Upper lobe of right lung (tissue), 1 donor: ENCODE results near the gene UCKL1. TPM values are rescaled to one million over a fixed set of nuclear protein-coding genes. Genes with fewer than 3 reads are reported as not detected.
"Not testable (repeated sequence)": the region's sequence is repeated elsewhere in the genome, so short reads cannot be mapped to it uniquely, and the experiment has no call there.

Experiments
- ATAC-seq: fragments of 200-7000 bp; cut with Tn5 transposase; one replicate; pipeline ENCODE4 v1.9.1; 2020; ENCODE audit warnings: mild to moderate bottlenecking, moderate library complexity
- DNase-seq: peaks from one replicate; pipeline ENCODE4 v3.0.0-alpha.2; 2020
- H3K27ac ChIP-seq: fragments of 200-600 bp; one replicate; pipeline ENCODE4 v1.8.0; 2022
- H3K27me3 ChIP-seq: fragments of 200-600 bp; one replicate; pipeline ENCODE4 v1.8.0; 2022; ENCODE audit warnings: mild to moderate bottlenecking
- H3K36me3 ChIP-seq: fragments of 200-600 bp; one replicate; pipeline ENCODE4 v1.8.0; 2022
- H3K4me1 ChIP-seq: fragments of 200-600 bp; one replicate; pipeline ENCODE4 v1.8.0; 2022
- H3K4me3 ChIP-seq: fragments of 200-600 bp; one replicate; pipeline ENCODE4 v1.8.0; 2022; ENCODE audit warnings: mild to moderate bottlenecking
- H3K9me3 ChIP-seq: fragments of 200-600 bp; one replicate; pipeline ENCODE4 v1.8.0; 2022
- intact Hi-C: fragments of 100-400 bp; cut with DNase I; formaldehyde crosslinking; loops from one replicate; pipeline ENCODE4 v1.11.0; 2022
- total RNA-seq: library from RNA; stranded (reverse); fragmentation: NEBNext Ultra II Directional; extraction: Animal tissue kit (Norgen Biotek cat#: 25700); gene quantifications from one replicate; pipeline ENCODE4 v1.2.1, GENCODE V29; 2021
- TF ChIP-seq, protein P1 (sequence below): fragments of 200-600 bp; IDR thresholded peaks from one replicate; pipeline ENCODE4 v1.8.0; 2022; ENCODE audit warnings: antibody characterized with exemption
- donor health status: DM: no; HTN: yes; CAD: no; lungs with severe emphysema.

The UCKL1 gene
- total RNA-seq, 1 donor from 2014 or later, result 38.9 TPM

- H3K36me3 ChIP-seq, result peaks cover 48% of the 10 kb centered on the region
- ATAC-seq, result no peak
These were observed 6.5 kb upstream of the UCKL1 start for GRCh38 chr20:63962426-63963347.

GRCh38 chr20:63961664-63962425 lies 5.6 kb upstream of the UCKL1 start:
- ATAC-seq (no peak), DNase-seq (no peak)
- TF ChIP-seq, protein P1, sequence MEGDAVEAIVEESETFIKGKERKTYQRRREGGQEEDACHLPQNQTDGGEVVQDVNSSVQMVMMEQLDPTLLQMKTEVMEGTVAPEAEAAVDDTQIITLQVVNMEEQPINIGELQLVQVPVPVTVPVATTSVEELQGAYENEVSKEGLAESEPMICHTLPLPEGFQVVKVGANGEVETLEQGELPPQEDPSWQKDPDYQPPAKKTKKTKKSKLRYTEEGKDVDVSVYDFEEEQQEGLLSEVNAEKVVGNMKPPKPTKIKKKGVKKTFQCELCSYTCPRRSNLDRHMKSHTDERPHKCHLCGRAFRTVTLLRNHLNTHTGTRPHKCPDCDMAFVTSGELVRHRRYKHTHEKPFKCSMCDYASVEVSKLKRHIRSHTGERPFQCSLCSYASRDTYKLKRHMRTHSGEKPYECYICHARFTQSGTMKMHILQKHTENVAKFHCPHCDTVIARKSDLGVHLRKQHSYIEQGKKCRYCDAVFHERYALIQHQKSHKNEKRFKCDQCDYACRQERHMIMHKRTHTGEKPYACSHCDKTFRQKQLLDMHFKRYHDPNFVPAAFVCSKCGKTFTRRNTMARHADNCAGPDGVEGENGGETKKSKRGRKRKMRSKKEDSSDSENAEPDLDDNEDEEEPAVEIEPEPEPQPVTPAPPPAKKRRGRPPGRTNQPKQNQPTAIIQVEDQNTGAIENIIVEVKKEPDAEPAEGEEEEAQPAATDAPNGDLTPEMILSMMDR, result no peak
- no peak overlapping the region for H3K27ac ChIP-seq
- no peaks in the 10 kb centered on the region for H3K27me3 ChIP-seq
- no peaks in the 10 kb centered on the region for H3K9me3 ChIP-seq
- H3K4me1 ChIP-seq, result peaks cover 13% of the 10 kb centered on the region
- no peak overlapping the region for H3K4me3 ChIP-seq
- intact Hi-C loops, result no loop called here
- H3K36me3 ChIP-seq, result peaks cover 40% of the 10 kb centered on the region

More at GRCh38 chr20:63962426-63963347, 6.5 kb upstream of the UCKL1 start:
- no peaks in the 10 kb centered on the region for H3K9me3 ChIP-seq
- intact Hi-C loops, result no loop called here
- H3K27ac ChIP-seq, result no peak overlapping the region
- H3K4me3 ChIP-seq, result no peak overlapping the region
- DNase-seq, result no peak
- TF ChIP-seq, protein P1, result no peak
- no peaks in the 10 kb centered on the region for H3K27me3 ChIP-seq
- H3K4me1 ChIP-seq, result peaks cover 5% of the 10 kb centered on the region

GRCh38 chr20:63960654-63961621 lies 4.7 kb upstream of the UCKL1 start:
- H3K9me3 ChIP-seq, DNase-seq, H3K27ac ChIP-seq, ATAC-seq, H3K27me3 ChIP-seq, intact Hi-C loops, H3K4me3 ChIP-seq: not testable (repeated sequence)
- peaks cover 31% of the 10 kb centered on the region for H3K36me3 ChIP-seq
- H3K4me1 ChIP-seq, result peaks cover 15% of the 10 kb centered on the region

DNA sequence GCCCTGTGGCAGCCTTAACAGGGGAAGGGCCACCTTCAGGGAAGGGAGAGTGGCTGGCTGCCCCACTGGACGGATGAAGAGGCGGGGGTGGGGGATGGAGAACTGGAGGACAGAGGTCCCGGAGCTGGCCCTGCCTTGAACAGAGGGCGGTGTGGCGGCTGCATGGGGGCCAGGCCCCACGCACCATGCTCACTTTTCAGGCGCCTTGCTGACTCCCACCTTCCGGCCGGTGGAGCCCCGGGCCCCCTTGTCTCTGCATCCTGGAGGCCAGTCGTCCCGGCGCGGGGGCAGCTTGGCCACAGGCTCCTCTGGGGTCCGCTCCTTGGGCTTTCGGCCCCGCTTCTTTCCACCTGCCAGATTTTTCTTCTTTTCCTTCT lies 3.5 kb upstream of the UCKL1 start:
- intact Hi-C loops, result no loop called here

DNA sequence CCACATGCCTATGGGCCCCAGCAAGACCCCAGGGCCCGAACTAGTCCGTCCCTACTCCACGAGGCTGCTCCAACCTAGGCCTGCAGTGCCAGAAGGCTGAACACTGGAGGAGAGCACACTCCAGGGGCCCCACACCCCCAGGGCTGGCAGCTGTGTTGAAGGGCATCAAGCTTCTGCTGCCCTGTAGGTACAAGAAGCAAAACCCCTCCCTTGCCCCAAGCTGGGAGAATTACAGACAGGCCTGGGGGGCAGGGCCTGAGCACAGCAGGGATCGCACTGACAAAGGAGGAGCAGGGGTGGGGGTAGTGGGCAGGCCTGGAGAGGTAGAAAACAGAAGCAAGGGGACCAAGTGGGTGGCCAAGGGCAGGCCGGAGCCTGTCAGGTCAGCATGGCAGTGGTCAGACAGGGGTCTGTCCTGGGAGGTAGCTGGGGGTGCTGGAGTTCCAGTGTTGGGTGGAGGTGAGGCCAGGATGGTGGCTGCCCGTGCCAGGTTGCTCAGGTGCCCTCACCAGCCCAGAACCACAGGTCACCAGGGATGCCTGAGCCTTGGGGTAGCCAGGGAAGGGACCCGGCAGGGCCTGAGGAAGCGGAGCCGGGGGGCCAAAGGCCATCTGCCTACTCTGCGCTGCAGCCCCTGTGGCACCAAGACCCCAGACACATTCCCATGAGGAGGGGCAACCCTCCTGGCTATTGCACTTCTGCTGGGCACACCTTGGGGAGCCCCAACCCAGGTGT lies 2.9 kb upstream of the UCKL1 start:
- DNase-seq (no peak), ATAC-seq (no peak)
- peaks cover 31% of the 10 kb centered on the region for H3K36me3 ChIP-seq
- TF ChIP-seq, protein P1, result no peak
- intact Hi-C loops, result no loop called here
- H3K27me3 ChIP-seq, result no peaks in the 10 kb centered on the region
- no peak overlapping the region for H3K27ac ChIP-seq
- H3K4me1 ChIP-seq, result peaks cover 27% of the 10 kb centered on the region
- no peaks in the 10 kb centered on the region for H3K9me3 ChIP-seq
- H3K4me3 ChIP-seq, result no peak overlapping the region

More for the DNA sequence above, 3.5 kb upstream of the UCKL1 start:
- no peak for DNase-seq
- no peak overlapping the region for H3K27ac ChIP-seq
- no peaks in the 10 kb centered on the region for H3K27me3 ChIP-seq
- H3K4me1 ChIP-seq, result peaks cover 21% of the 10 kb centered on the region
- TF ChIP-seq, protein P1, result no peak
- no peaks in the 10 kb centered on the region for H3K9me3 ChIP-seq
- H3K4me3 ChIP-seq, result no peak overlapping the region
- no peak for ATAC-seq
- peaks cover 31% of the 10 kb centered on the region for H3K36me3 ChIP-seq
